Dermis microvascular lymphatic vessel endothelial cell (primary cell): ENCODE results near the gene SALL3. TPM values are rescaled to one million over a fixed set of nuclear protein-coding genes. Genes with fewer than 3 reads are reported as not detected.
"Not testable (repeated sequence)": the region's sequence is repeated elsewhere in the genome, so short reads cannot be mapped to it uniquely, and the experiment has no call there.

ENCODE experiments used
- DNase-seq, 2 donors: peaks; one replicate each; pipeline versions ENCODE4 v3.0.0 to v3.0.0-alpha.2; 2010; ENCODE audit warnings: low read depth in 2 of 2
- total RNA-seq: library from RNA; depleted of rRNA; stranded (reverse); fragments of >200 nt; gene quantifications from 2 replicates; pipeline ENCODE4 v1.2.1, GENCODE V29; 2014

SALL3 gene
- total RNA-seq = not detected in 2 replicates

DNA sequence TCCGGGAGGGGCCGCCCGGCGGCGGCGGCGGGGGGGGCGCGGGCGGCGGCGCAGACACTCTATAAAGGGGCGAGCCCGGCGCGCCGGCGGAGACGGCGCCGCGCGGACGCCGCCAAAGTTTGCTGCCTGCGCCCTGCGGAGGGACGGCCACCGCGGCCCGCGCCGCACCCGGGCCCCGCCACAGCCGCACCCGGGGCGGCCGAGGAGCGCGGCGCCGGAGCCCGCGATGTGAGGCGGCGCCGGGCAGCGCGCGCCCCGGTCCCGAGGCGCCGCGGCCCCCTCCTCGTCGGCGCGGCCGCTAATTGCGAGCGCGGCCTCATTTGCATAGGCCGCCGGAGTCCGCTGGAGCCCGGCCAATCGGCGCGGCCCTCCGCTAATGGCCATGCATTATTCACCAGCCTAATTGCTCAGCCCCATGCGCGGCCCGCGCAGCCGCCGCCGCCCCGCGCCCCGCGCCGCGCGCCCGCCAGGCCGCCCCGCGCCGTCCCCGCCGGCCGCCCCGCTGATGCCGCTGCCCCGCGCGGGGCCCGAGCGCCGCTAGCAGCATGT is at the start of gene SALL3:
Gene SALL3, plus strand, starts transcription at position 89 of the 549 bp plus-strand sequence. Its CDS starts 457 bp downstream, at position 546.
- no peak for DNase-seq

DNA sequence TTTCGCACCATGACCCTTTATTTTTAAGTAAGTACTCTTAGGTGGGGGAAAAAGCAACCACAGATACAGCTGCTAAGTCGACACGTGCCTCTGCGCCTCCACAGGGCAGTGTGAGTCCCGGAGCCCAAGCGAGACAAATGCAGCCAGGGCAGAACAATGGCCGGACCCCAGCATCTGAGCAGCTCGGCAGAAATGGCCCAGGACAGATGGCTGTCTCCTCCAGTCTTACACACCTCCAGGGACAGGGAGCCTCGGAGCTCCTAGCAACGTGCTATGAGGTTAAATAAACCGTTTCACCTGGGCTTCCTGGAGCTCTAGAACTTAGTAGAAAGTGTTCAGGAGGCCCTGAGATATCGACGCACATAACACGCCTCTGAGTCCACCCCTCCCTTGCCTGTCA is 47.3 kb upstream of the SALL3 start:
- DNase-seq = no peak

DNA sequence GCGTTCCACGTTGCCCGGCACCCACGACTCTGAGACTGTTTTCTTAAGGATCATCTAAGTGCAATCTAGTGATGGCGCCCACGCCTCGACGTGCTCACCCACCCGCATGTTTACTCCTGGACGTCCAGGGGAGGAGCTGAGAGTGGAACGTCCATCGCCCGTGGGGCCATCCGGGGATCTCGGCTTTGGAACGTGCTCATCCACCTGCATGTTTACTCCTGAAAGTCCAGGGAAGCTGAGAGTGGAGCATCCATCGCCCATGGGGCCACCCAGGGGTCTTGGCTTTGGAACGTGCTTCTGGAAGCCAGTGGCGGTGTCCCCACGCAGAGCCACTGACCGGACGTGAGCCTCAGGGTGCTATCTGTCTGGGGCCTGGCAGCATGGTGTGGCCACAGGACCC is 45.6 kb upstream of the SALL3 start:
- DNase-seq = no peak

DNA sequence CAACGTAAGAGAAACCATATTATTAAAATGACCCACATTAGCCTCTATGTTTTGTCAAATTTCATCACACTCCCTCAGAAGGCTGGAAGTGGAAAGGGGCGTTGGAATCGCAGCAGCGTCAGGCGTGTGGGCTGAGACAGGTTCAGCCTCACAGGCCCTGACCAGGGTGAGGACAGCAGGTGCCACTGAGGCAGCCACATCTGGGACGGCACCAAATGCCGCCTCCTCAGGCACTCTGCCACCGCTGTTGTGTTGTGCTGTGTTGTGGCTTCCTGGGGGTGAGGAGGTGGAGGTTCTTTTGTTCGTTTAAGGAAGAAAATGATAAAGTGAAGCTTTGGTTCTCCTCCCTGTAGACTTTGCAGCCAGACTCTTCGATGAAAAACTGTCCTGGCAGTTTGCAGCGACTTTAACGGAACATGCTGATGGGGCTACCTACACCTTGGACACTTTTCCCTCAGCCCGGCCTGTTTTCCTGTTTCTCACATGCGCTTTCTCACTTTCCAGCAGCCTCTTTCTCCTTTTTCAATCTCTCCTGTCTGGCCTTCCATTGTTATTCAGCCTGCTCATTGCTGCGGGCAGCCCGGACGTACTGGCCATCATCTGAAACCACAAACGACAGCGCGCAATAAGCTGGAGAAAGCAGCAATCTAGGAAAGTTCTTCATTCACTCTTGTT is 44.9 kb upstream of the SALL3 start:
- DNase-seq = no peak

DNA sequence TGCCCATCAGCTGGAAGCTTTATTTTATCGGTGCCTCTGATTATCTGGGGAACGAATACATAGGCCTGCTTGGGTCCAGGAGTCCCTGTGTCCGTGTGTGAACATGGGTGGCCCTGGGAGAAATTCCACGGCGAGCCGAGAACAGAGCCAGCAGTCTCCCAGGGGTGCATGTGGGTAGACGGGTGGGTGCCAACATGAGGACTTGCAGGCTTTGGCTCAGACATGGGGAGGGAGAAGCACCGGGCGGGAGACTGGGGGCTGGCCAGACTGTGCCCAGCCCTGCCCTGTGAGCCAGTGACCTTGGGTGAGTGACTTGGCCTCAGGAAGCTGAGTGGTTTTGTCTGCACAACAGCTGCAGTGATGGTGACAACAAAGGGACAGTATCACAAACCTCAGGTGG is 44.2 kb upstream of the SALL3 start:
- DNase-seq = no peak

- DNase-seq = no peak
Observed at GRCh38 chr18:78936251-78937005, 43.2 kb upstream of the SALL3 start.

DNA sequence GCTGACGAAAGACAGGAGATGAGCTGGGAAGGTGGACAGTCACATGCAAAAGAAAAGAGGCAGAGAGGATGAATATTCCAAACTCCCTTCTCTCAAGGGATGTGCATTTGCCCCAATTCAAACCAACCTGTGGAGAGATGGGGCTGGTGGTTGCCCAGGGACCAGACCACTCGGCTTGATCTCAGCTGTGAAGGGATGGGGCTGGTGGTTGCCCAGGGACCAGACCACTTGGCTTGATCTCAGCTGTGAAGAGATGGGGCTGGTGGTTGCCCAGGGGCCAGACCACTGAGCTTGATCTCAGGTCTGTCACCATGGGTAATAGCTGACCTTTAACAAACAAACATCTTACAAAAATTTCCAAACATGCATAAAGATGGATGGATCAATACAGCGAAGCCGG is 42.5 kb upstream of the SALL3 start:
- no peak for DNase-seq

DNA sequence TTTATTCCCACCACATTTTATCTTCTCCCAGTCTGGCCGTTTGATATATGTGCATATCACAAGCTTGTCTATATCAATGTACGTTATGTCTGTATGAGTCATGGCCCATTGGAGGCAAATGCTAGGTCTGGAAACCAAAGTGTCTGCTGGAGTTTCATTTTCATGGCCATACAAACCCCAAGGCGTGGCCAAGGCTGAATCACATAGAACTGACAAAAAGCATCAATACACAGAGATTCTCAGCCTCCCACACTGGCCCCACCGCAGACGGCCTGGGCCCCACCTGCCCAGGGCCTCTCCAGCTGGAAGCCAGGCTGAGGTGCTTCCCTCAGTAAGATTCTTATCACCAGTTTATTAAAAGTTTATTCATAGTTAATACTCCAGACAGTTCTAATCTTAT is 40.5 kb upstream of the SALL3 start:
- no peak for DNase-seq

GRCh38 chr18:78939734-78940494 is 39.7 kb upstream of the SALL3 start:
- no peak for DNase-seq

DNA sequence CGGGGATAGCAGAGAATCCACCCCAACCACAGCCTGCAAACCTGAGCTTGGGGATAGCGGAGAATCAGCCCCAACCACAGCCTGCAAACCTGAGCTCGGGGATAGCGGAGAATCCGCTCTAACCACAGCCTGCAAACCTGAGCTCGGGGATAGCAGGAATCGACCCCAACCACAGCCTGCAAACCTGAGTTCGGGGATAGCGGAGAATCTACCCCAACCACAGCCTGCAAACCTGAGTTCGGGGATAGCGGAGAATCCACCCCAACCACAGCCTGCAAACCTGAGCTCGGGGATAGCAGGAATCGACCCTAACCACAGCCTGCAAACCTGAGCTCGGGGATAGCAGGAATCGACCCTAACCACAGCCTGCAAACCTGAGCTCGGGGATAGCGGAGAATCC is 37.4 kb upstream of the SALL3 start:
- DNase-seq = not testable (repeated sequence)

GRCh38 chr18:78945628-78946027 is 34.0 kb upstream of the SALL3 start:
- no peak for DNase-seq

DNA sequence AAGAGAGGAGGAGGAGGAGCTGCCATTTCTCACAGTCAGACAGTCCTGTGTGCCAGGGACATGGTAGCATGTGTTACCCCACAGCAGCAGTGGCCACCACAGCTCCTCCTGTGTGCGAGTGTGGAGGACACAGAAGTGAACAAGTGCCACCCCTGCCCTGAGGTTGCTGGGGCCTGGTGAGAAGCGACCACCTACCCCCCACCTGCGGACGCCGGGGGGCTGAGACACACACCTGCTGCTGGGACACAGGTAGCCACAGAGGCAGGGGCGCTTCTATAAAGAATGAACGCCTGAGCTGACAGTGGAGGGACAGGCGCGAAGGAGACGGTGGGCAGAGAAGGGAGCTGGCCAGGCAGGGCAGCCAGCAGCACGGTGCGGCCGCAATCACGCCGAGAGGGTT is 32.3 kb upstream of the SALL3 start:
- no peak for DNase-seq

GRCh38 chr18:78948221-78948620 is 31.4 kb upstream of the SALL3 start:
- no peak for DNase-seq

GRCh38 chr18:78948707-78949106 is 30.9 kb upstream of the SALL3 start:
- no peak for DNase-seq

GRCh38 chr18:78949216-78949615 is 30.4 kb upstream of the SALL3 start:
- no peak for DNase-seq

DNA sequence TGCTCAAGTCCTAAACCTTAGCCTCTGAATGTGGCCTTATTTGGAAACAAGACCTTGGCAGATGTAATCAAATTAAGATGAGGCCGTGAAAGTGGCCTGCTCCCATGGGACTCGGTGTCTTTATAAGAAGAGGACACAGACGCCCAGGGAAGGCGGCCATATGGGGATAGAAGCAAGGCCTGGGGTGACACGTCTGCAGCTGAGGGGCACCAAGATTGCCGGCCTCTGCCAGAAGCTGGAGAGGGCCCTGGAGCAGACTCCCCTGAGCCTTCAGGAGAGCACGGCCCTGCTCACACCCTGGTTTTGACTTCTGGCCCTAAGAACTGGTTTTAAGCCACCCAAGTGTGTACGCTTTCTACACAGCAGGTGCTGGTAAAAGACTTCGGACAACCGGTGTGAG is 29.2 kb upstream of the SALL3 start:
- no peak for DNase-seq

DNA sequence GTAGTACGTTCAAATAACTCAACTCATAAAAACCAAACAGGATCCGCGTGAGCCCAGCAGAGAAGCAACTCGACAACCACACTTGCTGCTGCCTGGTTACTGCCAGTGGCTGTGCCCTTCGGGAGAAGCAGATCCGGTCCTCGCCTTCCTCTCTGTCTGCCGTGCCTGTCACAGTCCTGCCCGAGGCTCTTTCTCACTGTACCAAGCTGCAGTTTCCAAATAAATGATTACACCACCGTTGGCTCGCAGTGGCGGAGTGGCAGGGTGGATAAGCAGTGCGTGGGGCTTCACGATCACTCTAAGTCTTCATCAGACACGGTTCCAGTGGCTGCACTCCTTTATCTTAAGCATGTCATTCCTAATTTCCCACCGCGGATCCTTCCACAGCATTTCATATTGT is 26.1 kb upstream of the SALL3 start:
- no peak for DNase-seq

DNA sequence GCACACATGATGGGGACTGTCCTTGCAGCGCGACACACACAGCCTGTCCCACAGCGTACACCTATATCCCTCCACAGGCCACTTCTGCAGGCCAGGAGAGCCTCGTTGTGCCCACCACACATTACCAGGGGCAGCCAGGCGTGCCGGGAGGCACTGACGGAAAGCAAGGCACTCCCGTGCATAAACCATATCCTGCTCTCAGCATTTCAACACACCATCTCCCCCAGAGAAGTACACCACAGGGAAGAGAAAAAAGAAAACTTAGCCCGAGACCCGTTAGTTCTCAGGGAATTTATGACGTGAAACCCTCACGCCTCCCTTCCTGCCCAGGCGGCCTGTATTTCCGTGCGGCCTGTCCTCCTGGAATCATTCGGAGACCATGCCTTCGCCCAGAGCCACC is 24.6 kb upstream of the SALL3 start:
- DNase-seq = no peak

- DNase-seq = no peak
Observed at GRCh38 chr18:78957140-78957539, 22.5 kb upstream of the SALL3 start.

- no peak for DNase-seq
Observed at GRCh38 chr18:78960709-78961108, 18.9 kb upstream of the SALL3 start.

DNA sequence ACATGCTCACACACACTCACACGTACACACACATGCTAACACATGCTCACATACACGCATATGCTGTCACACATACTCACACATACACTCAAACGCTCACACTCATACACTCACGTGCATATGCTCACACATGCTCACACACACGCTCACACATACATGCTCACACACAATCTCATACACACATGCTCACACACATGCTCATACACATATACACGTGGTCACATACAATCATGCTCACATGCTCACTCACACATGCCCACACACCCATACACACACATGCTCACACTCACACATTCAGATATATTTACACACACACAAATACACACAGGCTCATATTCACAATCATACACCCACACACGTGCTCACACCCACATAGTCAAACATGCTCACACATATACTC is 17.5 kb upstream of the SALL3 start:
- no peak for DNase-seq

- DNase-seq = not testable (repeated sequence)
Observed at GRCh38 chr18:78964727-78965126, 14.9 kb upstream of the SALL3 start.
